Erythroblast (primary cell): ENCODE results near the gene FGFBP1.

Experiments
- GATA1 ChIP-seq: IDR thresholded peaks from 2 replicates; pipeline ENCODE4 v1.6.1; 2011; ENCODE audit warnings: low read depth, mild to moderate bottlenecking, control low read depth, low read length, moderate library complexity
- POLR2A ChIP-seq: IDR thresholded peaks from 2 replicates; pipeline ENCODE4 v1.6.1; 2011; ENCODE audit warnings: mild to moderate bottlenecking, low read length

DNA sequence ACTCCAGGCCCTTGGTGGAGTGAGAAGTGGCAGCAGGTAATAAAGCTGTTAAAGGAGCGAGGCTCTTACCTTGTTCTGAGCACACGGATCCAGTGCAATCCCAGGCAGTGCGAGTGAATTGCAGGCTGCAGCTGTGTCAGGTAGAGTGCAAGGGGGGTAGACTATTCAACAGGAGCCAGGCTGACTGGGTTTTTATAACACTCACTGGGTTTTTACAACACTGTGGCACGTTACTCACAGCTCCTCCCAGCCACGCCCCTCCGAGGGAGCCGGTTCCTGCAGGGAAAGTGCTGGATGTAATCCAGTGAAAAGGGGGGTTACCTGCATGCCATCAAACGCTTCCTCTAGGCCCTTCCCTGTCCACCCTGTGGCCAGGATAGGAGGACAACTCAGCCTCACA, 358 bp downstream of the FGFBP1 start:
- no peak for TF ChIP-seq POLR2A
- no peak for TF ChIP-seq GATA1
